Hepatocyte (in vitro differentiated cells): Measurements from ENCODE around the gene CABLES2. TPM values are rescaled to one million over a fixed set of nuclear protein-coding genes. Genes with fewer than 3 reads are reported as not detected.

ENCODE experiments used
- DNase-seq: peaks from one replicate; pipeline ENCODE4 v3.0.0-alpha.2; 2016; ENCODE audit warnings: low spot score
- H2AFZ ChIP-seq: fragments of 200-600 bp; sonication (generic); 2 replicates; pipeline ENCODE4 v1.6.0; 2016; ENCODE audit warnings: antibody characterized with exemption, mild to moderate bottlenecking
- H3K27ac ChIP-seq: fragments of 200-600 bp; sonication (generic); 2 replicates; pipeline ENCODE4 v1.5.1; 2016; ENCODE audit warnings: mild to moderate bottlenecking
- H3K27me3 ChIP-seq: fragments of 200-600 bp; sonication (generic); 2 replicates; pipeline ENCODE4 v1.6.1; 2016
- H3K36me3 ChIP-seq: fragments of 200-600 bp; sonication (generic); replicated peaks from 2 replicates; pipeline ENCODE4 v1.5.1; 2016; ENCODE audit warnings: low read depth; ENCODE audit not compliant: insufficient read depth
- H3K4me1 ChIP-seq: fragments of 200-600 bp; sonication (generic); 2 replicates; pipeline ENCODE4 v1.5.1; 2016; ENCODE audit warnings: mild to moderate bottlenecking, moderate library complexity; ENCODE audit not compliant: insufficient read depth
- H3K4me2 ChIP-seq: fragments of 200-600 bp; sonication (generic); 2 replicates; pipeline ENCODE4 v1.6.0; 2016
- H3K4me3 ChIP-seq: fragments of 200-600 bp; sonication (generic); 2 replicates; pipeline ENCODE4 v1.5.1; 2016; ENCODE audit warnings: mild to moderate bottlenecking
- H3K79me2 ChIP-seq: fragments of 200-600 bp; sonication (generic); 2 replicates; pipeline ENCODE4 v1.6.0; 2017; ENCODE audit warnings: mild to moderate bottlenecking
- H3K9me2 ChIP-seq: fragments of 200-600 bp; sonication (generic); replicated peaks from 2 replicates; pipeline ENCODE4 v1.6.0; 2017; ENCODE audit warnings: mild to moderate bottlenecking; ENCODE audit not compliant: insufficient read depth
- H3K9me3 ChIP-seq: fragments of 200-600 bp; sonication (generic); 2 replicates; pipeline ENCODE4 v1.5.1; 2016; ENCODE audit warnings: low read depth, mild to moderate bottlenecking
- H4K20me1 ChIP-seq: fragments of 200-600 bp; sonication (generic); 2 replicates; pipeline ENCODE4 v1.6.0; 2016; ENCODE audit warnings: mild to moderate bottlenecking; ENCODE audit not compliant: insufficient read depth, poor library complexity, severe bottlenecking
- EZH2 ChIP-seq: fragments of 200-600 bp; sonication (generic); IDR thresholded peaks from 2 replicates; pipeline ENCODE4 v1.6.1; 2016; ENCODE audit warnings: antibody characterized with exemption, mild to moderate bottlenecking, borderline replicate concordance
- EZH2phosphoT487 ChIP-seq: fragments of 200-600 bp; sonication (generic); IDR thresholded peaks from one replicate; pipeline ENCODE4 v1.6.1; 2018; ENCODE audit warnings: antibody characterized with exemption, mild to moderate bottlenecking, low read depth, moderate library complexity; ENCODE audit not compliant: unreplicated experiment, severe bottlenecking
- WGBS: methylation state at CpG from one replicate; pipeline ENCODE4 v1.1.6; 2016; ENCODE audit warnings: low lambda C conversion rate; ENCODE audit errors: missing lambda C conversion rate; 5-methylcytosine and 5-hydroxymethylcytosine counted together
- polyA plus RNA-seq: library from polyadenylated mRNA; unstranded; fragments of >200 nt; fragmentation: Nextera tagmentation; extraction: Ambion mirVana; gene quantifications from 2 replicates; pipeline ENCODE4 v1.2.1, GENCODE V29; 2016
- total RNA-seq: library from RNA; depleted of rRNA; stranded (reverse); fragments of >200 nt; gene quantifications from 2 replicates; pipeline ENCODE4 v1.2.3, GENCODE V29; 2014
- TF ChIP-seq, protein P1 (sequence below): fragments of 200-600 bp; sonication (generic); IDR thresholded peaks from 2 replicates; pipeline ENCODE4 v1.5.1; 2016; ENCODE audit warnings: antibody characterized with exemption, mild to moderate bottlenecking; ENCODE audit not compliant: poor library complexity

CABLES2 gene
- total and polyA plus RNA-seq, 2 experiments from 2014 or later: 8.6 to 19.1 TPM

DNA sequence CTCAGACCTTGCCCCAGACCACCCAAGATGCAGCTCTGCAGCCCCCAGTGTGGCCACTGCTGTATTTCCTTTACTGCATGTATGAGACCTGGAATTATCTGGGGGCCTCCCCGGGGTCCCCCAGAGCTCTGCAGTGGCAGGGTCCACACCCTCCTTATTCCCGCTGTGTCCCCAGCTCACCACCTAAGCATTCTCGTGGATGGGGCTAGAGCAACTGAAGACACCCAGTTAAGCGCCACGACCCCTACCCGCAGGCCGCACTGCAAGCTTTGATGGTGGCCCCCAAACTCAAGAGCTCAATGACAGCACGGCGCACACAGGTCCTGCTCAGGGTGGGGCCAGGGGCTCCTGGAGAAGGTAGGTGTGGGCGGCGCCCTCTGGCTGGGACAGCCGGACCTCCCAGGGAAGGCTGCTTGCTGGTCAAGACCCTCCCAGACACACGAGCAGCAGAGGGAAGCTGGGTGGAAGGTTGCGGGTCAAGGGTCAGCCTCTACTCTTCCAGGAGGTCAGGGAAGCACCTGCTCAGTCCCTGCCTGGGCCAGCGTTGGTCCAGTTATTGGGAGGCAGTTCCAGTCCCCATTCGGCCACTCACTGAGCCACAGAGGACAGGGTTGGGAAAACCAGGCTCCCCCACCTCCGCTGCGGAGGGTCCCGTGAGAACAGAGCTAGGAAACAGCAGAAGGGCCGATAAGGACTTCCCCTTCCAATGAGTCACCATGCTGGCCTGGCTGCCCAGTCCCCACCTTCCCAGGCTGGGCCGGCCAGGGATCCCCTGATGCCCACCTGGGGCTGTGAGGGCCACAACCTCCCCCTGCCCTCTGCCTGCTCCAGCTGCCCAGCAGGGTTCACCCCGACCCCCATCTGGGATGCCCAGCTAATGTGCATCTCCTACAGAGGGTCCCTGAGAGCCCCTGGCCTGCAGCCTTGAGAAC is 42.9 kb downstream of the CABLES2 start:
- Histone ChIP-seq H3K4me2 (peak overlapping the region; percentile 91), H3K79me2 (peaks cover 67% of the 10 kb centered on the region), H3K9me2 (no peaks in the 10 kb centered on the region), H3K27me3 (no peaks in the 10 kb centered on the region), H2AFZ (no peak overlapping the region), H4K20me1 (peaks cover 33% of the 10 kb centered on the region), H3K36me3 (no peaks in the 10 kb centered on the region), H3K4me1 (peaks cover 80% of the 10 kb centered on the region), H3K4me3 (no peak overlapping the region), H3K9me3 (no peaks in the 10 kb centered on the region), H3K27ac (peak overlapping the region; percentile 92)
- 66% methylated on average over 22 of the region's 22 CpGs for WGBS
- no peak for TF ChIP-seq EZH2
- TF ChIP-seq, protein P1, sequence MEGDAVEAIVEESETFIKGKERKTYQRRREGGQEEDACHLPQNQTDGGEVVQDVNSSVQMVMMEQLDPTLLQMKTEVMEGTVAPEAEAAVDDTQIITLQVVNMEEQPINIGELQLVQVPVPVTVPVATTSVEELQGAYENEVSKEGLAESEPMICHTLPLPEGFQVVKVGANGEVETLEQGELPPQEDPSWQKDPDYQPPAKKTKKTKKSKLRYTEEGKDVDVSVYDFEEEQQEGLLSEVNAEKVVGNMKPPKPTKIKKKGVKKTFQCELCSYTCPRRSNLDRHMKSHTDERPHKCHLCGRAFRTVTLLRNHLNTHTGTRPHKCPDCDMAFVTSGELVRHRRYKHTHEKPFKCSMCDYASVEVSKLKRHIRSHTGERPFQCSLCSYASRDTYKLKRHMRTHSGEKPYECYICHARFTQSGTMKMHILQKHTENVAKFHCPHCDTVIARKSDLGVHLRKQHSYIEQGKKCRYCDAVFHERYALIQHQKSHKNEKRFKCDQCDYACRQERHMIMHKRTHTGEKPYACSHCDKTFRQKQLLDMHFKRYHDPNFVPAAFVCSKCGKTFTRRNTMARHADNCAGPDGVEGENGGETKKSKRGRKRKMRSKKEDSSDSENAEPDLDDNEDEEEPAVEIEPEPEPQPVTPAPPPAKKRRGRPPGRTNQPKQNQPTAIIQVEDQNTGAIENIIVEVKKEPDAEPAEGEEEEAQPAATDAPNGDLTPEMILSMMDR: no peak
- no peak for TF ChIP-seq EZH2phosphoT487
- DNase-seq: peak; percentile 59

DNA sequence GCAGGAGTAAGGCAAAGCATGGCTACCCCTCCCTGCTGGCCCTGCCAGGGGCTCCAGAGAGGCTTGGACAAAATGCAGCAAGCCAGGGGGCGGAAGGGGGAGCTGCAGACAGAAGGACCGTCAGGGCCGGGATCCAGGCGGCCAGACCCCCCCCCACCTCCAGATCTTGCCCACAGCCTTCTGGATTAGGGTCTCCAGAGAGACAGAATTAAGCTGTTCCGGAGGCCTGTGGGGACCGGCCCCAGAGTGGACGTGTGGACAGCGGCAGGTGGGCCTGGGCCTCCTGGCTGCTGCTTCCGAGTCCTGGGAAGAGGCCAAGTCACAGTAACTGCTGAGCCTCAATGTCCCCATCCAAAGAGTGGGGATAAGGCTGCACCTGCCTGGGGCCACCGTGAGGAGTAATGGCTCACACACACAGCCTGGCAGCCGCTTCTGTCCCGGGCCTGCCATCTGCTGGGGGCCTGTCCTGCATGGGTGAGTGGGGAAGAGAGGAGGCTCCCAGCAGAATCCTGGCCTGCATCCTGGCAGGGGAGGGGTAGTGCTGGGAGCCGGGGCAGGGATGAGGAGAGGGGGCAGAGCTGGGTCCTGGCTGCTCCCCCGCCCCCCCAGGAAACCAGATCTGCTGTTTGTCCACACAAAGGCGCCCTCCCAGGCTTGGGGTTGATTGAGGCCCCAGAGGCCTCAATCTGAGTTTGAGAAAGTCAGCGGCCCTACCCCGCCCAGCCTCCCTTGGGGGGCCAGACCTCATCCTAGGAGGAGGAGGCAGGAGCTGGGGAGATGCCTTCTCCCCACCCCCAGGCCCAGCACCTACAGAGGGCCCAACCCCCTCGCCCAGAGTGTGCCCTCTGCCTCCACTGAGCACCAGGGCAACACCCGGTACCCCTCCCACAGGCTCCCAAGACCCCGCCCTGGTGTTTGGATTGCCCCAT is 43.8 kb downstream of the CABLES2 start:
- Histone ChIP-seq H2AFZ (no peak overlapping the region), H4K20me1 (peaks cover 33% of the 10 kb centered on the region), H3K4me3 (no peak overlapping the region), H3K36me3 (no peaks in the 10 kb centered on the region), H3K9me2 (no peaks in the 10 kb centered on the region), H3K79me2 (peaks cover 76% of the 10 kb centered on the region), H3K4me2 (peak overlapping the region; percentile 91), H3K4me1 (peaks cover 80% of the 10 kb centered on the region), H3K27ac (peak overlapping the region; percentile 92), H3K27me3 (no peaks in the 10 kb centered on the region), H3K9me3 (no peaks in the 10 kb centered on the region)
- DNase-seq: peak; percentile 66
- WGBS: 64% methylated on average over 18 of the region's 20 CpGs
- no peak for TF ChIP-seq EZH2
- TF ChIP-seq, protein P1: peak; percentile 26

DNA sequence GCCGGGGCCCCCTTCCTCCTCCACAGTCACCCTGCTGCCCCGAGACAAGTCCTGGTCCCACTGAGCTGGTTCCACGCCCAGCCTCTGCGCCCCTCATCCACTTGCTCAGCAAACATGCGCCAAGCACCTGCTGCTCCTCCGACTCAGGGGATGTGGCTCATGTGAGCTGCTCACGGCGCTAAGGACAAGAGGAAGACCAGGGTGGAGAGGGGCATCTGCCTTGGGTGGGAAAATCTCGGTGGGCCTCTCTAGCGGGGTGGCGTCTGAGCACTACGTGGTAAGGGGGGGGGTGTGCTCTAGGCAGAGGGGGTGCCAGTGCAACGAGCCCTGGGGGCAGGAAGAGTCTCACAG is 44.5 kb downstream of the CABLES2 start:
- H3K9me2 ChIP-seq: no peaks in the 10 kb centered on the region
- WGBS: 81% methylated on average over 13 of the region's 13 CpGs
- DNase-seq: peak; percentile 8
- no peaks in the 10 kb centered on the region for H3K9me3 ChIP-seq
- no peak overlapping the region for H3K4me3 ChIP-seq
- H3K36me3 ChIP-seq: no peaks in the 10 kb centered on the region
- H3K4me1 ChIP-seq: peaks cover 76% of the 10 kb centered on the region
- peaks cover 33% of the 10 kb centered on the region for H4K20me1 ChIP-seq
- H3K27ac ChIP-seq: peak overlapping the region; percentile 82
- H3K4me2 ChIP-seq: peak overlapping the region; percentile 91
- no peaks in the 10 kb centered on the region for H3K27me3 ChIP-seq
- peaks cover 83% of the 10 kb centered on the region for H3K79me2 ChIP-seq
- no peak overlapping the region for H2AFZ ChIP-seq
- TF ChIP-seq EZH2phosphoT487 (no peak), EZH2 (no peak)
- TF ChIP-seq, protein P1: no peak
